HEK293 (cell line): ENCODE data around the gene CAPN12.

Experiments
- BCL11A ChIP-seq: fragments of 450-650 bp; formaldehyde crosslinking; IDR thresholded peaks from 2 replicates; pipeline ENCODE4 v1.5.1; 2016; ENCODE audit warnings: low read depth, missing biosample characterization, missing genetic modification characterization
- HOXC10 ChIP-seq: sonication (generic); formaldehyde crosslinking; IDR thresholded peaks from 2 replicates; pipeline ENCODE4 v1.8.1; 2023; ENCODE audit warnings: mild to moderate bottlenecking, missing genetic modification reagents
- KLF16 ChIP-seq: fragments of 450-650 bp; formaldehyde crosslinking; IDR thresholded peaks from 2 replicates; pipeline ENCODE4 v1.5.1; 2017; ENCODE audit warnings: missing biosample characterization, missing genetic modification characterization
- KLF7 ChIP-seq: fragments of 450-650 bp; formaldehyde crosslinking; IDR thresholded peaks from 2 replicates; pipeline ENCODE4 v1.5.1; 2016; ENCODE audit warnings: missing biosample characterization, missing genetic modification characterization, borderline replicate concordance
- REPIN1 ChIP-seq: fragments of 450-650 bp; formaldehyde crosslinking; IDR thresholded peaks from 2 replicates; pipeline ENCODE4 v1.5.1; 2017; ENCODE audit warnings: missing biosample characterization, missing genetic modification characterization, low read depth
- SALL2 ChIP-seq: fragments of 450-650 bp; formaldehyde crosslinking; IDR thresholded peaks from 2 replicates; pipeline ENCODE4 v1.5.0; 2017; ENCODE audit warnings: missing biosample characterization, mild to moderate bottlenecking, missing genetic modification characterization, borderline replicate concordance
- SP2 ChIP-seq: fragments of 450-650 bp; formaldehyde crosslinking; IDR thresholded peaks from 2 replicates; pipeline ENCODE4 v1.5.1; 2016; ENCODE audit warnings: missing biosample characterization, missing genetic modification characterization
- ZBTB20 ChIP-seq: fragments of 450-650 bp; formaldehyde crosslinking; IDR thresholded peaks from 2 replicates; pipeline ENCODE4 v1.5.1; 2016; ENCODE audit warnings: missing biosample characterization, missing genetic modification characterization
- ZBTB21 ChIP-seq: fragments of 450-650 bp; formaldehyde crosslinking; IDR thresholded peaks from 2 replicates; pipeline ENCODE4 v1.5.1; 2017; ENCODE audit warnings: missing biosample characterization, missing genetic modification characterization
- ZFP41 ChIP-seq: fragments of 450-650 bp; formaldehyde crosslinking; IDR thresholded peaks from 2 replicates; pipeline ENCODE4 v1.5.1; 2016; ENCODE audit warnings: missing biosample characterization, missing genetic modification characterization, borderline replicate concordance
- ZFP69B ChIP-seq: fragments of 450-650 bp; formaldehyde crosslinking; IDR thresholded peaks from 2 replicates; pipeline ENCODE4 v1.5.1; 2016; ENCODE audit warnings: missing biosample characterization, missing genetic modification characterization
- ZNF157 ChIP-seq: fragments of 450-650 bp; formaldehyde crosslinking; IDR thresholded peaks from 2 replicates; pipeline ENCODE4 v1.5.1; 2016; ENCODE audit warnings: missing biosample characterization, missing genetic modification characterization
- ZNF174 ChIP-seq: fragments of 450-650 bp; formaldehyde crosslinking; IDR thresholded peaks from 2 replicates; pipeline ENCODE4 v1.5.0; 2017; ENCODE audit warnings: missing biosample characterization, mild to moderate bottlenecking, missing genetic modification characterization
- ZNF221 ChIP-seq: fragments of 450-650 bp; formaldehyde crosslinking; IDR thresholded peaks from 2 replicates; pipeline ENCODE4 v1.5.1; 2017; ENCODE audit warnings: missing biosample characterization, missing genetic modification characterization, borderline replicate concordance
- ZNF292 ChIP-seq: fragments of 450-650 bp; formaldehyde crosslinking; IDR thresholded peaks from 2 replicates; pipeline ENCODE4 v1.5.1; 2016; ENCODE audit warnings: low read depth, missing biosample characterization, missing genetic modification characterization, borderline replicate concordance
- ZNF473 ChIP-seq: fragments of 450-650 bp; formaldehyde crosslinking; IDR thresholded peaks from 2 replicates; pipeline ENCODE4 v1.5.1; 2017; ENCODE audit warnings: missing biosample characterization, missing genetic modification characterization
- ZNF501 ChIP-seq: fragments of 450-650 bp; formaldehyde crosslinking; IDR thresholded peaks from 2 replicates; pipeline ENCODE4 v1.5.1; 2016; ENCODE audit warnings: missing biosample characterization, missing genetic modification characterization
- ZNF585B ChIP-seq: fragments of 450-650 bp; formaldehyde crosslinking; IDR thresholded peaks from 2 replicates; pipeline ENCODE4 v1.5.1; 2016; ENCODE audit warnings: missing biosample characterization, missing genetic modification characterization
- ZNF621 ChIP-seq: fragments of 450-650 bp; formaldehyde crosslinking; IDR thresholded peaks from 2 replicates; pipeline ENCODE4 v1.5.1; 2017; ENCODE audit warnings: missing biosample characterization, missing genetic modification characterization
- ZNF624 ChIP-seq: fragments of 450-650 bp; formaldehyde crosslinking; IDR thresholded peaks from 2 replicates; pipeline ENCODE4 v1.5.1; 2017; ENCODE audit warnings: missing biosample characterization, missing genetic modification characterization
- ZNF792 ChIP-seq: fragments of 450-650 bp; formaldehyde crosslinking; IDR thresholded peaks from 2 replicates; pipeline ENCODE4 v1.5.1; 2016; ENCODE audit warnings: missing biosample characterization, missing genetic modification characterization
- ZSCAN30 ChIP-seq: fragments of 450-650 bp; IDR thresholded peaks from 2 replicates; pipeline ENCODE4 v1.5.1; 2018; ENCODE audit warnings: missing biosample characterization, mild to moderate bottlenecking, missing genetic modification characterization, moderate library complexity
- TF ChIP-seq, protein P1 (sequence below): sonication (generic); formaldehyde crosslinking; IDR thresholded peaks from 2 replicates; pipeline ENCODE4 v1.8.1; 2022; ENCODE audit warnings: mild to moderate bottlenecking, moderate library complexity, missing genetic modification reagents
- TF ChIP-seq, protein P2 (sequence below): fragments of 450-650 bp; formaldehyde crosslinking; conservative IDR thresholded peaks from 2 replicates; pipeline ENCODE4 v1.5.1; 2016; ENCODE audit warnings: low read depth, missing biosample characterization, missing genetic modification characterization
- TF ChIP-seq, protein P3 (sequence below): fragments of 450-650 bp; formaldehyde crosslinking; IDR thresholded peaks from 2 replicates; pipeline ENCODE4 v1.5.0; 2017; ENCODE audit warnings: missing biosample characterization, missing genetic modification characterization, borderline replicate concordance
- TF ChIP-seq, protein P4 (sequence below): fragments of 450-650 bp; formaldehyde crosslinking; IDR thresholded peaks from 2 replicates; pipeline ENCODE4 v1.5.1; 2016; ENCODE audit warnings: missing biosample characterization, missing genetic modification characterization
- TF ChIP-seq, protein P5 (sequence below): fragments of 450-650 bp; formaldehyde crosslinking; IDR thresholded peaks from 2 replicates; pipeline ENCODE4 v1.5.1; 2016; ENCODE audit warnings: missing biosample characterization, missing genetic modification characterization, low read depth
- TF ChIP-seq, protein P6 (sequence below): fragments of 450-650 bp; formaldehyde crosslinking; IDR thresholded peaks from 2 replicates; pipeline ENCODE4 v1.5.1; 2016; ENCODE audit warnings: missing biosample characterization, missing genetic modification characterization

Gene CAPN12

DNA sequence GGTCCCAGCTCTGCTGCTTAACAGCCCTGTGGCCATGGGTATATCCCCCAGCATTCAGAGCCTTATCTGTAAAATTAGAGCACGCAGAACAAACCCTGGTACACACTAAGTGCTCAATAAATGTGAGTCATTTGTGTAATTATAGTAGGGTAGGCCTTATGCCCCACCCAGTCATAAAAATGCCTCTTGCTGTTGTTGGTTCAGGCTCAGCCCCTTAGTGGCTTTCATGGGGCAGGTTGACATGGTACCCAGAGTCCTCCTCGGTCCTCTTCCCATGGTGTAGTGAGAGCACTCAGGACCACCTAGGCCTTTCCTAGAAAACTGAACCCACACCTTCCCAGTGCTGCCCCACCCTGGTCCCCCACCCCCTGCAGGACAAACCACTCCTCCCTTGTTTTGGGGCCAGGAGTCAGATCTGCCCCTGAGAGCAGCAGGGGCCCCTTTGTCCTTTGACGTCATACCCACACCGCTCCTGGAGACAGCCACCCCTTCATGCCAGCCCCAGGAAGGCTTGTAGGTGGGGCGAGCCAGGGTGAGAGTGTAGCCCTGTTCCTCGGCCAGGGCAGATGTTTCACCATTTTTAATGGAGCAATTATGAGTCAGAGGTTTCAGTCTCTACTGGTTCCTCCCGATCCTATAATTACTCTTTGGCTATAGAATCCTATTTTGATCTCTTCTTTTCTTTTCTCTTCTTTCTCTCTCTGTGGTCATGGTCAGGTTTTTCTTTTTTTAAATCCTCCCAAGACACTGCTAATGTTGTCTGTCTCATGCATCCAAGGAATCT lies 60.0 kb downstream of the CAPN12 start (continued):
- TF ChIP-seq KLF7 (tag by site-specific recombination): peak; percentile 99
- TF ChIP-seq, protein P1, sequence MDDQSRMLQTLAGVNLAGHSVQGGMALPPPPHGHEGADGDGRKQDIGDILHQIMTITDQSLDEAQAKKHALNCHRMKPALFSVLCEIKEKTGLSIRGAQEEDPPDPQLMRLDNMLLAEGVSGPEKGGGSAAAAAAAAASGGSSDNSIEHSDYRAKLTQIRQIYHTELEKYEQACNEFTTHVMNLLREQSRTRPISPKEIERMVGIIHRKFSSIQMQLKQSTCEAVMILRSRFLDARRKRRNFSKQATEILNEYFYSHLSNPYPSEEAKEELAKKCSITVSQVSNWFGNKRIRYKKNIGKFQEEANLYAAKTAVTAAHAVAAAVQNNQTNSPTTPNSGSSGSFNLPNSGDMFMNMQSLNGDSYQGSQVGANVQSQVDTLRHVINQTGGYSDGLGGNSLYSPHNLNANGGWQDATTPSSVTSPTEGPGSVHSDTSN (CRISPR knock-in tag): no peak
- TF ChIP-seq, protein P2, sequence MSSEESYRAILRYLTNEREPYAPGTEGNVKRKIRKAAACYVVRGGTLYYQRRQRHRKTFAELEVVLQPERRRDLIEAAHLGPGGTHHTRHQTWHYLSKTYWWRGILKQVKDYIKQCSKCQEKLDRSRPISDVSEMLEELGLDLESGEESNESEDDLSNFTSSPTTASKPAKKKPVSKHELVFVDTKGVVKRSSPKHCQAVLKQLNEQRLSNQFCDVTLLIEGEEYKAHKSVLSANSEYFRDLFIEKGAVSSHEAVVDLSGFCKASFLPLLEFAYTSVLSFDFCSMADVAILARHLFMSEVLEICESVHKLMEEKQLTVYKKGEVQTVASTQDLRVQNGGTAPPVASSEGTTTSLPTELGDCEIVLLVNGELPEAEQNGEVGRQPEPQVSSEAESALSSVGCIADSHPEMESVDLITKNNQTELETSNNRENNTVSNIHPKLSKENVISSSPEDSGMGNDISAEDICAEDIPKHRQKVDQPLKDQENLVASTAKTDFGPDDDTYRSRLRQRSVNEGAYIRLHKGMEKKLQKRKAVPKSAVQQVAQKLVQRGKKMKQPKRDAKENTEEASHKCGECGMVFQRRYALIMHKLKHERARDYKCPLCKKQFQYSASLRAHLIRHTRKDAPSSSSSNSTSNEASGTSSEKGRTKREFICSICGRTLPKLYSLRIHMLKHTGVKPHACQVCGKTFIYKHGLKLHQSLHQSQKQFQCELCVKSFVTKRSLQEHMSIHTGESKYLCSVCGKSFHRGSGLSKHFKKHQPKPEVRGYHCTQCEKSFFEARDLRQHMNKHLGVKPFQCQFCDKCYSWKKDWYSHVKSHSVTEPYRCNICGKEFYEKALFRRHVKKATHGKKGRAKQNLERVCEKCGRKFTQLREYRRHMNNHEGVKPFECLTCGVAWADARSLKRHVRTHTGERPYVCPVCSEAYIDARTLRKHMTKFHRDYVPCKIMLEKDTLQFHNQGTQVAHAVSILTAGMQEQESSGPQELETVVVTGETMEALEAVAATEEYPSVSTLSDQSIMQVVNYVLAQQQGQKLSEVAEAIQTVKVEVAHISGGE: no peak
- TF ChIP-seq ZNF292 (tag by site-specific recombination): no peak
- TF ChIP-seq ZSCAN30 (tag by site-specific recombination): peak; percentile 64; the same call in 1 of the 2 replicates
- peak; percentile 93 for TF ChIP-seq BCL11A (tag by site-specific recombination)
- TF ChIP-seq ZNF473 (tag by site-specific recombination): no peak
- TF ChIP-seq KLF16 (tag by site-specific recombination): peak; percentile 78
- TF ChIP-seq SP2: peak; percentile 72
- TF ChIP-seq ZBTB20 (tag by site-specific recombination): peak; percentile 81
- no peak for TF ChIP-seq ZNF585B (tag by site-specific recombination)
- TF ChIP-seq, protein P3, sequence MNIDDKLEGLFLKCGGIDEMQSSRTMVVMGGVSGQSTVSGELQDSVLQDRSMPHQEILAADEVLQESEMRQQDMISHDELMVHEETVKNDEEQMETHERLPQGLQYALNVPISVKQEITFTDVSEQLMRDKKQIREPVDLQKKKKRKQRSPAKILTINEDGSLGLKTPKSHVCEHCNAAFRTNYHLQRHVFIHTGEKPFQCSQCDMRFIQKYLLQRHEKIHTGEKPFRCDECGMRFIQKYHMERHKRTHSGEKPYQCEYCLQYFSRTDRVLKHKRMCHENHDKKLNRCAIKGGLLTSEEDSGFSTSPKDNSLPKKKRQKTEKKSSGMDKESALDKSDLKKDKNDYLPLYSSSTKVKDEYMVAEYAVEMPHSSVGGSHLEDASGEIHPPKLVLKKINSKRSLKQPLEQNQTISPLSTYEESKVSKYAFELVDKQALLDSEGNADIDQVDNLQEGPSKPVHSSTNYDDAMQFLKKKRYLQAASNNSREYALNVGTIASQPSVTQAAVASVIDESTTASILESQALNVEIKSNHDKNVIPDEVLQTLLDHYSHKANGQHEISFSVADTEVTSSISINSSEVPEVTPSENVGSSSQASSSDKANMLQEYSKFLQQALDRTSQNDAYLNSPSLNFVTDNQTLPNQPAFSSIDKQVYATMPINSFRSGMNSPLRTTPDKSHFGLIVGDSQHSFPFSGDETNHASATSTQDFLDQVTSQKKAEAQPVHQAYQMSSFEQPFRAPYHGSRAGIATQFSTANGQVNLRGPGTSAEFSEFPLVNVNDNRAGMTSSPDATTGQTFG (tag by site-specific recombination): no peak
- peak; percentile 99 for TF ChIP-seq ZBTB21 (tag by site-specific recombination)
- TF ChIP-seq ZNF221 (tag by site-specific recombination): peak; percentile 79; the same call in 1 of the 2 replicates
- TF ChIP-seq ZFP69B: peak; percentile 52; the same call in 1 of the 2 replicates
- TF ChIP-seq HOXC10 (CRISPR knock-in tag): no peak
- TF ChIP-seq REPIN1 (tag by site-specific recombination): peak; percentile 81; the same call in 1 of the 2 replicates
- no peak for TF ChIP-seq ZFP41
- TF ChIP-seq, protein P4, sequence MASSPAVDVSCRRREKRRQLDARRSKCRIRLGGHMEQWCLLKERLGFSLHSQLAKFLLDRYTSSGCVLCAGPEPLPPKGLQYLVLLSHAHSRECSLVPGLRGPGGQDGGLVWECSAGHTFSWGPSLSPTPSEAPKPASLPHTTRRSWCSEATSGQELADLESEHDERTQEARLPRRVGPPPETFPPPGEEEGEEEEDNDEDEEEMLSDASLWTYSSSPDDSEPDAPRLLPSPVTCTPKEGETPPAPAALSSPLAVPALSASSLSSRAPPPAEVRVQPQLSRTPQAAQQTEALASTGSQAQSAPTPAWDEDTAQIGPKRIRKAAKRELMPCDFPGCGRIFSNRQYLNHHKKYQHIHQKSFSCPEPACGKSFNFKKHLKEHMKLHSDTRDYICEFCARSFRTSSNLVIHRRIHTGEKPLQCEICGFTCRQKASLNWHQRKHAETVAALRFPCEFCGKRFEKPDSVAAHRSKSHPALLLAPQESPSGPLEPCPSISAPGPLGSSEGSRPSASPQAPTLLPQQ (tag by site-specific recombination): peak; percentile 88
- peak; percentile 91 for TF ChIP-seq ZNF501 (tag by site-specific recombination)
- peak; percentile 100 for TF ChIP-seq ZNF792 (tag by site-specific recombination)
- no peak for TF ChIP-seq ZNF624
- TF ChIP-seq, protein P5, sequence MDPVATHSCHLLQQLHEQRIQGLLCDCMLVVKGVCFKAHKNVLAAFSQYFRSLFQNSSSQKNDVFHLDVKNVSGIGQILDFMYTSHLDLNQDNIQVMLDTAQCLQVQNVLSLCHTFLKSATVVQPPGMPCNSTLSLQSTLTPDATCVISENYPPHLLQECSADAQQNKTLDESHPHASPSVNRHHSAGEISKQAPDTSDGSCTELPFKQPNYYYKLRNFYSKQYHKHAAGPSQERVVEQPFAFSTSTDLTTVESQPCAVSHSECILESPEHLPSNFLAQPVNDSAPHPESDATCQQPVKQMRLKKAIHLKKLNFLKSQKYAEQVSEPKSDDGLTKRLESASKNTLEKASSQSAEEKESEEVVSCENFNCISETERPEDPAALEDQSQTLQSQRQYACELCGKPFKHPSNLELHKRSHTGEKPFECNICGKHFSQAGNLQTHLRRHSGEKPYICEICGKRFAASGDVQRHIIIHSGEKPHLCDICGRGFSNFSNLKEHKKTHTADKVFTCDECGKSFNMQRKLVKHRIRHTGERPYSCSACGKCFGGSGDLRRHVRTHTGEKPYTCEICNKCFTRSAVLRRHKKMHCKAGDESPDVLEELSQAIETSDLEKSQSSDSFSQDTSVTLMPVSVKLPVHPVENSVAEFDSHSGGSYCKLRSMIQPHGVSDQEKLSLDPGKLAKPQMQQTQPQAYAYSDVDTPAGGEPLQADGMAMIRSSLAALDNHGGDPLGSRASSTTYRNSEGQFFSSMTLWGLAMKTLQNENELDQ (tag by site-specific recombination): no peak
- TF ChIP-seq, protein P6, sequence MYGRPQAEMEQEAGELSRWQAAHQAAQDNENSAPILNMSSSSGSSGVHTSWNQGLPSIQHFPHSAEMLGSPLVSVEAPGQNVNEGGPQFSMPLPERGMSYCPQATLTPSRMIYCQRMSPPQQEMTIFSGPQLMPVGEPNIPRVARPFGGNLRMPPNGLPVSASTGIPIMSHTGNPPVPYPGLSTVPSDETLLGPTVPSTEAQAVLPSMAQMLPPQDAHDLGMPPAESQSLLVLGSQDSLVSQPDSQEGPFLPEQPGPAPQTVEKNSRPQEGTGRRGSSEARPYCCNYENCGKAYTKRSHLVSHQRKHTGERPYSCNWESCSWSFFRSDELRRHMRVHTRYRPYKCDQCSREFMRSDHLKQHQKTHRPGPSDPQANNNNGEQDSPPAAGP (tag by site-specific recombination): peak; percentile 90
- no peak for TF ChIP-seq ZNF621
- TF ChIP-seq ZNF157 (tag by site-specific recombination): no peak
- TF ChIP-seq SALL2 (tag by site-specific recombination): no peak
- no peak for TF ChIP-seq ZNF174 (tag by site-specific recombination)
